HG03342 (cell line): Measurements from ENCODE around the gene RAB11FIP4.

Experiments used
- ATAC-seq: cut with Tn5 transposase; IDR thresholded peaks from one replicate; pipeline ENCODE4 v1.9.1; 2021; ENCODE audit warnings: mild to moderate bottlenecking, moderate library complexity; ENCODE audit not compliant: unreplicated experiment

RAB11FIP4 gene

DNA sequence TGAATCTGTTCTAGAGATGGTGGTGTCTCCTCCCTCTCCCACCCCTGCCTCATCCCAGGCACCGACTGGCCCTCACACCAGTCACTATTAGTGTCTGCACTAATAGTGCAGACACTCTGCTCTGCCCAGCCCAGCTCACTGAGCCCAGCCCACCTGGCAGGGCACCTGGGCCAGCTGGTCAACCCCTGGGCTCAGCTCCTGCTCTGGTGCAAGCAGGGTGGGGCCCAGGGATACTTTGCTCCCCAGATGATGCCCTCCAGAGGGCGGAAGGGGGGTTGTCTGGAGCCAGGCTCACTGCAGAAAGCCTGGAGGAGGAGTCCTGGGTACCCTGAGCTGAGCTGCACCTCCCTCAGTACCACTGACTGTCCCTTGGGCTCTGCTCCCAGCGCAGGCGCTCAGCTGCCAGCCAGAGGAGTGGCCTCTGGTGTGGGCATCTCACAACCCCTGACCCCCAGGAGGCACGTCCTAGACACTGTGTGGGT, 14.5 kb downstream of the RAB11FIP4 start:
- no peak for ATAC-seq

DNA sequence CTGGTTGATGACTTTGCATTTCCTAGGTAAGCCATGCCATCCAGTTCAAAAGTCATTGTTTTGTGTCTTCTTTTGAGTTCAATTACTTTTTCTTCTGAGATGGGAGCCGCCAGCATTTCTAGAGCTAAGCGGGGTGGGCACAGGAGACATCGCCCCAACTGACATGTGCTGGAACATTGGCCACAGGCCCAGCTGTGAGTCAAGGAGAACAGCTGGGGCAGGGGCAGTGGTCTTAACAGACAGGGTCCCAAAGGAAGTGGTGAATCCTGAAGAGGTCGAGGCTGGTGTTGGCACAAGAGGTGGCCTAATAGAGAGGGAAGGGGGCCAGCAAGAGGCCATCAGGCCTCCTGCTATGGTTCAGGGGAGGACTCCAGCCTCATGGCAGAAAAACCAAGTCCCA, 17.1 kb downstream of the RAB11FIP4 start:
- no peak for ATAC-seq

DNA sequence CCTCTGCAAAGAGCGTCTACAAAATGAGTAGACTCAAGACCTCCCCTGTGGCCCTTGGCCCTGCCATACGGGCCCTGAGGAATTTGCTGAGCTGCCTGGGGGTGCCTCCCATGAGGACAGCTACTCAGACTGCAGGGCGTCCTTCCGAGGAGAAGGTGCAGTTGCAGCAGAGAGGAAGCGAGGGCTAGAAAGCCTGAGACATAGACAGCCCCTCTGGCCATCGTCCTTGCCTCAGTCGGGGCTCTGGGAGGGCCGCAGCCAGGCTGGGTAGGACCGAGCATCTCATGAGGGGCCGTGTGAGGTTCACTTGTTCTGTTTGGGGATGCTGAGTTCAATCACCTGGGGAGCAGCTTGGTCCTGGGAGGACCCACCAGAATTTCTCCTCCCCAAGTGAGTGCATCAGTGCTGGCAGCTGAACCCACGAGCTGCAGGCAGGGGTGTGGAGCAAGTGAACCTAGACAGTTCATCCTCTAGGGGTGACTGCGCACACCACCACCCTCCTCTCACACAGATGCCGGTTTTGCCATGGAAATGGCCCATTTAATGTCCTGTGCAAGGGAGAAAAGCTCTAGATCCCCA, 20.3 kb downstream of the RAB11FIP4 start:
- no peak for ATAC-seq

DNA sequence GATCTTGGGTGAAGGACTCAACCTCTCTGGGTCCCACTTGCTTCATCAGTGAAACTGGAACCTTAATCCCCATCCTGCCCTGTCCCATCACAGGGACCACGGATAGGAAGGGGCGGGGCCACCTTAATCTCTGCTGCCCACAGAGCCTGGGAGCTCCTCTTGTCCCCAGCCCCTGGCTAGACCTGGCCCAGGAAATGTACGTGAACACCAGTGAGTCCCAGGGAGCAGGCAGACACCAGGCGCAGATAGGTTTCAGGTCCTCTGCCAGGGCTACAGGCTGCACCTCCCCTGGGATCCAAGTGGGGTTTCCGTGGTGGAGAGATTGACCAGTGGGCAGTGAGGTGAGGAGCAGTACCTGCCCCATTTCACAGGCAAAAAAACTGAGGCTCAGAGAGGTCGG, 21.0 kb downstream of the RAB11FIP4 start:
- ATAC-seq, result no peak

DNA sequence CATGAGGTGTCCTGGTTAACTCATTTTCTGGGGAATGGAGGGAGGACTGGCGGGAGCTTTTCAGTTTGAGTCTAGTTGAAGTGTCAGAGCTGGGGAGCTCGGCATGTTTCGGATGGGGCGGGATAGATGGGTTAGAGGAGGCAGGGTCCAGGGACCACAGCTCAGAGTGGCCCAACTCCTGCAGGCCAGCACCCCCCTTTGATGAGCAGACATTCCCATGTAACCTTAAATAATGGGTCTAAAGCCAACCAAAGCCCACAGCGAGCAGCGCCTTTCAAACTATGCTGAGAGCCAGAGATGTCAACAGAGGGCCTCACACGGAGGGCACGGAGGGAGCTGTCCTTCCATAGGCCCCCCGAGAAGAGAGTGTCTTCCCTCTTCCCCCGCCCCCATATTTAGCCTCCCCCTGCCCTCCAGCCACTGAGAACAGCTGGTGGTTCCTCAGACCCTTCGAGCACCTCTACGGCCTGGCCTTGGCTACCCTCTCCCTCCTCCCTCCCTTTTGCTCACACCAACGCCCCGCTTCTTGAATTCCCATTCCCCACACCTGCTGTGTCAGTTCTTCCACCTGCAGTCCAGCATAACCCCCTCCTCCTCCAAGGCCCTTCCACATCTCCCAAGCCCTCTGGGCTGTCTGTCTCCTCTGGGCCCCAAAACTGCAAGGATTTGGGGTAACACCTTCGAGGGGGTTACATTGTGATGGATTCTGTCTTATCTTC, 21.8 kb downstream of the RAB11FIP4 start:
- ATAC-seq, result no peak

DNA sequence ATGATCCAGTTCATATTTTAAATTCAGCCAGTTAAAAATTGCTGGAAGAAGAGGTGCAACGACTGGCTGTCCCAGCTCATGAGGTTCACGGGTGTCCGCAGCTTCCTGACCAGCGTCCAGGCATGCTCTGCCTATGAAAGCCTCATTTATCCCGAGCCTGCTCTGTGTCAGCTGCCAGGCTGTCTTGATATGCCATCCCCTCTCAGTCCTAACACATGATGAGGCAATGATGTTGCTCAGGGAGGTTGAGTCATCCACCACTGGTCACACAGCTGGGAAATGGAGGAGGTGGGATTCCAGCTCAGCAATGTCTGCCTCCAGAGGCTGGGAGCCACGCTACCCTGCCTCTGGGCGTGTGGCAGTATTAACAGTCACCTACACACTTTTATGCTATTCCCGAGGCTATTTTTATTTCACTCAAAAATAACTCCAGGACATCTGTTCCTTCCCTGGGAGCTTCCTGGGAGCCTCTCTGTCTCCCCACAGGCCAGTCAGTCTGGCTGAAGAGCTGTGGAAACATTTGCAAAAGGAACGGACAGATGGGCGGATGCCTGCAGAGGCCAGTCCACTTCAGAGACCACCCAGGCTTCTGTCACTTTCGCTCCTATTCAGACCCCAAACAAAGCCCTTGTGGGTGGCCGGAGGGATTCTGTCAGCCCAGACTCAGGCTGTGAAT, 22.5 kb downstream of the RAB11FIP4 start:
- no peak for ATAC-seq

DNA sequence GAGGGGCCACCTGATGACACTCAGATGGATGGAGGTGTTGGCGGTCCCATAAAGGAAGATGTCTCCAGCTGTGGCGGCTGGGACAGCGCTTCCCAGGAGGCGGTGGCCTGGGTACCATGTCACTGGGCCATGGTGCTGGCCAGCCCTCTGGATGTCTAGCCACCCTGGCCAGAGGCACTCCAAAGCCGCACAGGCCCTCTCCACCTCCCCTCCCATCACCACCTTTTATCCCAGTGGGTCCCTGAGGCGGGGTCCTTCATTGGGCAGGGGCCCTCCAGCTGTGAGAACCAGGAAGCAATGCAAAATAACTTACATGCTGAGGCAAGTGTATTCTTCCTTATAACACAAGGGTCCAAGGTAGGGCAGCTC, 23.1 kb downstream of the RAB11FIP4 start:
- no peak for ATAC-seq

DNA sequence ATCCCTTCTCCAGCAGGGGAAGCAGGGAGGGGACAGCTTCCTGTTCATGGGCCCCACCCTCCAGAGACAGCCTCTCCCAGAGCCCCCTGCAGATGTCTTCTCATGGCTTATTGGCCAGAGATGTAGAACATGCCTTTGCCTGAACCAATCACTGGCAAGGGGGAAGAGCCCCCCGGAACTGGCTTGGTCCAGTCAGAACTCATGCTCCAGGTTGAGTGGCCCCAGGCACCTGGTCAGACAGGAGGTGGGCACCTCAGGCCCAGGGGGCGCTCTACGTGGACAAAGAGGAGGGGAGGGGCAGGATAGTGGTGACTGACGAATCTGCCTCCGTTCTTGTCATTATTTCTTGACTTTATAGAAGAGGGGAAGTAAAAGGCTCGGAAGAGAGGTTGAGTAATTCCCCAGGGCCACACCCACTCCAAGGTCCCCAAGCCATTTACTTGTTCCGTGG, 23.6 kb downstream of the RAB11FIP4 start:
- no peak for ATAC-seq

DNA sequence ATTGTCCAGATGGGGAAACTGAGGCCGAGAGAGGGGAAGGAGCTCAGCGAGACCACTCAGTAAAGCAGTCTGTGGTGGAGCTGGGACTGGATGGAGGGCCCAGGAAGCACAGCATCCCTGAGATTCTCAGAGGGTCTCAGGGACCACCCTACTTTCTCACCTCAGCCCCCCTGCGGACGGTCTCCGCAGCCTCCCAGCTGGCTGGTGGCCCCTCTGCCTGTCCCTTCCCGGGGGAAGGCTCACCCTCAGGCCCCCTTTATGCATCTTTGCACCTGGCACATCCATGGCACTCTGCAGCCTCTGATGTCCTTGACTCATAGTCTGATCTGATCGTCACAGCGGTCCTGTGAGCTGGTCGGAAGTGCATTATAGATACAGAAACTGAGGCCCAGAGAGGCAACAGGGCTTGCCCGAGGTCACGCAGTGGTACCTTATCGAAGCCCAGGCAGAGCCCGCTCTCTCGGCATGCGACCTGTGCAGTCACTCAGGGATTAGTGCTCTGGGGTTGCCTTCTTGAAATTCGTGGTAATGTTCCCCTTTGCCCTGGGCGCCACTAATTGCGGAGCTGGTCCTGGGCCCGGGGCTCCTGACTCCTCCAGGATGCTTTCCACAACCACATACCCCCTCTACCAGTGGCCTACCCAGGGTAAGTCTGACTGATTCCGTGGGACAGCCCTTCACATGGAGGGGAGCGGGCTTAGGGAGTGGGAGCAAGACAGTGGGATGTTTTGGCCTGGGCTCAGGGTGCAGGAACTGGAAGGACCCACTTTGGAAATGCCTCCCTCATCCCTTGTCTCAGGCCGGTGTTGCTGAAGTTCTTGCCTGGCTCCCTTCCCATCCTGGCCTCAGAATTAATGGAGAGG, 24.4 kb downstream of the RAB11FIP4 start:
- no peak for ATAC-seq

DNA sequence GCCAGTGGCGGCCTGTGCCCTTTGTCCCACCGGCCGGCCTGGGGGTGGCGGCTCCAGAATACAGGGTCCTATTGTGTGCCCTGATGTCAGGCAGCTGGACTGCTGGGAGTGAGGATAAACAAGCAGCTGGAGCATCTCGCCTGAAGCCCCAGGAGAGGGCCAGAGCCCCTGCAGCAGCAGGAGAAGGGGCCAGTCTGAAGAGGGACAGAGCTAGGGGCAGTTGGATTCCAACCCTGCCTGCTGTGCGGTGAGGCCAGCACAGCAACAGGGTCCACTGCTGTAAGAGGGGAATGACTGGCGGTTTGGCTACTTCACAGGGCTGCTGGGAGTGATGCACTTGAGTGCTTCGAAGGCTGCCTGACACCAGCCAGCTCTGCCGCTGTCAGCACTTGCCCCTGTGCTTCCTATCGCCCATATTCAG, 25.0 kb downstream of the RAB11FIP4 start:
- no peak for ATAC-seq

DNA sequence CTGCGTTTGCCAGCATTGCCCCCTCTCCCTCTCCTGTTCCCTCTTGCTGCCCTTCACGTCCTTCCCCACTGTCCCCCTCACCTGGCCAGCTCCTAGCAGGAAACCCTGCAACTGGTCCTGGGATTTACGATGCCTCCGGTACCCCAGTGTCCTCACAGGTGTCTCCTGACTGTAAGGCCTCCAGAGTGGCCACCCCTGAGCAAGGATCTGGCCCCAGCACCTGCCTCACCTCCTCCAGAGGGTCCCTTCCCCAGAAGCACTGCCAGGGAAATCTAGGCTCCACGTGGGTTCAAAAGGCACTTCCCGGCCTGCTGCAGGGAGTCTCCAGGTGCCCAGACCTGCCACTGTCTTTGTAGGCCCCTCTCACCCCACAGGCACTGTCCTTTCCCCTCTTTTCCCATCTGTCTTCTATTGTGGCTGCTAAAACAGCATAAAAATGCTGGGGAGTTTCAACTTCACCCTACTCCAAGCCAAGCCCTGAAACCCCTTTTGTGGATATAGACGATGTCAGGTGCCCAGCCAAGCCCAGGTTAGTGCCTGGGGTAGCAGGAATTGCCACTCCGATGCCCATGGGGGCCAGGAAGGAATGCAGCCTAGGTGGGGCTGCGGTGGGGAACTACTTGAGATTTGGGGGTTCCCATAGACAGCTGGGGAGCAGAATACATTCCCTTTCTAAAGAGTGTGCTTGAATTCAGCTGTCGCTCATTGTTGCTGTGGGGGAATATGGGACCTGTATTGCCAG, 25.7 kb downstream of the RAB11FIP4 start:
- ATAC-seq, result no peak

DNA sequence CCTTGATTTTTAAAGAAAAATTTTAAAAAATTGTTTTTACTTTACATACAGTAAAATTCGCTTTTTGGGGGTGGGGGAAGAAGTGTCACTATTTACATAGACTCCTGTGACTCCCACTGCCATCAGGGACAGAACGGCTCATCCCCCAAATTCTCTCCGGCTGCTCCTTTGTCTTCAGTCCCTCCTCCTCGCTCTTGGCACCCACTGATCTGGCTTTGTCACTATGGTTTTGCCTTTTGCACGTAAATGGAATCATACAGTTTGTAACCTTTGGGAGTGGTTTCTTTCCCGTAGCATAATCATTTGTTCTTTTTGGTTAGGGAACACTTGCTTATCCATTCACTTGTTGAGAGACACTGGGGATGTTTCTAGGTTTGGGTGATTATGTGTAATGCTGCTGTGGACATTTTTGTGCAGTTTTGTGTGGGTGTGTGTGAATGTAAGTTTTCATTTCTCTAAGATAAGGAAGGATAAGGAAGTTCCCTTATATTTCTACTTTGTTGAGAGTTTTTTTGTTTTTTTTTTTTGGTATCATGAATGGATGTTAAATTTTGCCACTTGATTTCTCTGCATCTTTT, 27.4 kb downstream of the RAB11FIP4 start:
- ATAC-seq, result no peak

DNA sequence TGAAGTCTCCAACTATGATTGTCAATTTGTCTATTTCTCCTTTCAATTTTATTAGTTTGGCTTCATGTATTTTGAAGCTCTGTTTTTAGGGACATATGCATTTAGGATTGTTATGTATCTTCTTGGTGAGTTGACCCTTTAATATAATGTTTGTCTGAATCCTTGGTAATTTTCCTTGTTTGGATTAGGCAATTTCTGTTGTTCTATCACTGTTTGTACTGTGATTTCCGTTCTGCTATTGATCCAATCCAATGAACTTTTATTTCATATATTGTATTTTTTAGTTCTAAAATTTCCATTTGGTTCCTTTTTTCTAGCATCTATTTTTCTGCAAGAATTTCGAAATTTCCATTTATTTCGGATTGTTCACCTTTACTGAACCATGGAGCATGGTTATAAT, 31.0 kb downstream of the RAB11FIP4 start:
- ATAC-seq, result no peak

DNA sequence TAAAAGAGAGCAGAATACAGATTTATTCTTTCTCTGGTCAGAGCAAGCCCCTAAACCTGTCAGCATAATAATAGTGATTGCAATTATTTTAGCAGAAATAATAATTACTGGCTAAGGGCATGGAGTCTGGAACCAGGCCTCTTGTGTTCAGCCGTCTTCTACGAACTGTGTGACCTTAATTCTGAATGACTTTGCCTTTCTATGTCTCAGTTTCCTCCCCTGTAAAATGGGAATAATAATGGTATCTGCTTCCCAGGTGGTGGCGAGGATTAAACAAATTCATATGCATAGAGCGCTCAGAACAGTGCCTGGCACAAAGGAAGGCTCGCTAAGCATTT, 33.4 kb downstream of the RAB11FIP4 start:
- no peak for ATAC-seq

DNA sequence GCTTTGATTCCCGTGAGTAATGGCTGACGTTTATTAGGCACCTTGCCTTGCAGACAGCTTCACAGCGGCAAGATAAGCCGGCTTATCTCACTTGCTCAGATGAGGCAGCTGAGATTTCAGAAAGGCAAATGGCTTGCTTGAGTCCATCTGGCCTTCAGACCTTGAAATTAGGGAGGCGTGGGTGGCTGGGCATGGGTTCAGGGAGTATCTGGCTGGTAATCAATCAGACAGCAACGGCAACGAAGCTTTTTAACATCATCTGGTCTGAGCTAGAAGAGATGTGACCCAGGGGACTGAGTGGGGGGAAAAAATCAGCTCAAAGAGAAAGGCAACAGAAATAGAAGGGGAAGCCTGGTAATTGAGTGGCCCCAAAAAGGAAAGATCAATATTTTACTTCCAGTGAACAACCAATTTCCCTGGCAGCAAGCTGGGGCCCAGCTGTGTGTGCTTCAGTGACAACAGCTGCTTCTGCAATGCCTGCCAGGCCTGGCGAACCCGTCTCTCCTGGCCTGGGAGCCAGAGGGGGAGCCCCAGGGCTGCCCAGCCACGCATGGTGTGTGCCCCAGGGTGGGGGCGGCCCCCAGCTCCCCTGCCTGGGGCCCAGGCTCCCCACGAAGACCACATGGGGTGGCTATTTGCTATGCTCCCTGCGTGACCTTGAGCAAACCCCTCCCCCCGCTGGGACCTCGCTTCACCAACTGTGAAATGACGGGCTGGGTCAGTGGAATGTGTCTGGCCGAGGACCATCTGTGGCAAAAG, 34.0 kb downstream of the RAB11FIP4 start:
- no peak for ATAC-seq

DNA sequence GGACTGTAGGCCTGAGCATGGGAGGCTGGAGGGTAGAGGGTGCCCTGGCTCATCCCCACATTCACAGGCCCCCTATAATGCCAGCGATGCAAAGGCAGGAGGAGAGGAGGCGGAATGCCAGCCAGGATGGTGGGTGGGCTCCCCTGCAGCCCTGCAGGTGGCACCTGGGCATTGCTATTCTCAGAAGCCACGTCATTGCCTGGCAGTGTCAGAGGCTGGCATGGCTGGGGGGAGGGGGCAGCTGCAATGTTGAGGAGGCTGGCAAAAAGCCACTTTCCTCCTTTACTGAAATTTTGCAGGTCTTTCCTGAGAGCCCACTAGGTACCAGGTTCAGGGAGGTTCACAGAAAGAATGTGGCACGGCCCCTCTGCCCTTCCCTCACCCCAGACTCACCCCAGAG, 36.2 kb downstream of the RAB11FIP4 start:
- ATAC-seq, result no peak

DNA sequence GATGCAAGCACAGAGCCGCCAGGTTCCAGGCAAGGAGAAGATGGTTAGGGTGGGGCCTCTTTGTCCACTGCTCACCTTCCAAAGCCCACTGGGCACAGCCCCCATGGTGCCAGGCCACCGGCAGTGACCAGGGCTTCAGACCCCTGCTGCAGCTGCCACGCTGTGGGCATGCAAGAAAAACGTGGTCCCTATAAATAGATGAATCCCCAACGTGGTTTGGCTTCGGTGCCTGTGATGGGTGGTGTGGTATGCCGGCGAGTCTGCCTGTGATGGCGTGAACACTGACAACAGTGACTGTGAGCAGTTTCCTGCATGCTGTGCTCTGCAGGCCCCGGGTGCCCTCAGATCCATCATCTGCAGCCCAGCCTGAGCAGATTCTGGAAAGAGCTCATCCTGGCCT, 36.6 kb downstream of the RAB11FIP4 start:
- ATAC-seq, result no peak

DNA sequence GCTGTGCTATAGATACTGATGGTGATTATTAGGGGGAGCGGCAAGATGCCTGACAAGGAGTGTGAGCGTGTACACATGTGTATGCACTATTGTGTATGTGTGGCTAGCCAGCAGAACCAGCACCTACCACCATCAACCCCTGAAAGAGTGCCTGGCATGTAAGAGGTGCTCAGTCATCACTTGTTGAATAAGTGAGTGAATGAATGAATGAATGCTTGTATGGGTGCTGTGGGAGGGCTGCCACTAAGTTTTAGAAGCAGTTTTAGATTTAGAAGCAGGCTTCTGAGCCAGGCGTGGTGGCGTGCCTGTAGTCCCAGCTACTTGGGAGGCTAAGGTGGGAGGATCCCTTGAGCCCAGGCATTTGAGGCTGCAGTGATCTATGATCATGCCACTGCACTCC, 37.0 kb downstream of the RAB11FIP4 start:
- ATAC-seq, result no peak

DNA sequence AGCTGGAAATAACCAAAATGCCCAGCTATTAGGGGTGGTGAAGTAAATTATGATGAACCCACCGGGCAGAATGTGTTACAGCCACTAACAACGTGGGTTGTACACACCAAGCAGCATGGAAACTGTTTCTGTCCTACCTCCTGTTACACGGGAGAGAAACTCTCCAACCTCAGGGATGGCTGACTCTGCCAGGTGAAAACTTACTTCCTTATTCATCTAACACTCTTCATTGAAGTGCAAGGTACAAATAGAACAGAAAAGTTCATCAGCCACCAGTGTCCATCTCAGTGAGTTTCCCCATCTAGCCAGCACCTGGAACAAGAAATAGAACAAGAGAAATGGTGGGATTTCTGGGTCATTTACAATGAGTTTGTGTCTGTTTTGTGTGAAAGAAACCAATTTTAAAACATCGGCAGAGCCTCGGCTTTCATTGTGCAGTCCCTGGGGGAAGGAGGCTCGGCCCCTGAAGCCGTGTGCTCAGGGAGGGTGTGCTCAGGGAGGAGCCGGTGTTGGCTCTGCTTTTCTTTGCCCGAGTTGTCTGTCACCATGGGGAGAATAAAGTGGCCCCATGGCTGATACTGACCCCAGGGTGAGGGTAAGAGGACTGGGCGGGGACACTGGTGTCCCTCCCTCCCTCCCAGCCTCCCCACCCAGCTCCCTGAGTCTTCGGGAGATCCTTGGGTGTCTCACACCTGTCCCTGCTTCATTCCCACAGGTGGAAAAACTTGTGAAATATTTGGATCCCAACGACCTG, 39.8 kb downstream of the RAB11FIP4 start:
- ATAC-seq, result no peak
